Esophagus muscularis mucosa (tissue), 4 donors: ENCODE data around the gene LRP5. TPM values are rescaled to one million over a fixed set of nuclear protein-coding genes. Genes with fewer than 3 reads are reported as not detected.
"Not testable (repeated sequence)": the region's sequence is repeated elsewhere in the genome, so short reads cannot be mapped to it uniquely, and the experiment has no call there.

Source experiments
- DNase-seq: peaks from one replicate; pipeline ENCODE4 v3.0.0-alpha.2; 2017; ENCODE audit errors: extremely low spot score
- H3K27ac ChIP-seq, 4 donors: fragments of 200-600 bp; sonication (generic); replicated peaks in 1 of 4; 1 replicate in 3 of 4; 2 replicates in 1 of 4; pipeline ENCODE4 v1.5.1; 2016 to 2019; ENCODE audit warnings: mild to moderate bottlenecking in 1 of 4
- H3K27me3 ChIP-seq, 4 donors: fragments of 200-600 bp; sonication (generic); one replicate each; pipeline versions ENCODE4 v1.5.1 to v1.6.0; 2016 to 2019
- H3K36me3 ChIP-seq, 4 donors: fragments of 200-600 bp; sonication (generic); one replicate each; pipeline ENCODE4 v1.5.1; 2016 to 2019
- H3K4me1 ChIP-seq, 4 donors: fragments of 200-600 bp; sonication (generic); one replicate each; pipeline ENCODE4 v1.5.1; 2016 to 2019
- H3K4me3 ChIP-seq, 4 donors: fragments of 200-600 bp; sonication (generic); 1 replicate in 2 of 4; 2 replicates in 2 of 4; pipeline ENCODE4 v1.5.1; 2016 to 2019; ENCODE audit warnings: mild to moderate bottlenecking in 4 of 4, moderate library complexity in 1 of 4
- H3K9me3 ChIP-seq, 4 donors: fragments of 200-600 bp; sonication (generic); 1 replicate in 3 of 4; 2 replicates in 1 of 4; pipeline ENCODE4 v1.5.1; 2016 to 2019
- EP300 ChIP-seq: sonication (generic); formaldehyde crosslinking; IDR thresholded peaks from one replicate; pipeline ENCODE4 v1.6.1; 2017; ENCODE audit warnings: antibody characterized with exemption
- POLR2A ChIP-seq: fragments of 450-650 bp; IDR thresholded peaks from one replicate; pipeline ENCODE4 v1.6.1; 2017; ENCODE audit warnings: antibody characterized with exemption, moderate library complexity, mild to moderate bottlenecking, low read depth
- POLR2AphosphoS5 ChIP-seq, 2 donors: sonication (generic); formaldehyde crosslinking; IDR thresholded peaks; one replicate each; pipeline ENCODE4 v1.6.1; 2017; ENCODE audit warnings: antibody characterized with exemption in 2 of 2
- WGBS: methylation state at CpG from one replicate; pipeline ENCODE4 v1.1.5; 2018; 5-methylcytosine and 5-hydroxymethylcytosine counted together
- intact Hi-C: fragments of 100-400 bp; cut with DNase I; formaldehyde crosslinking; loops from one replicate; pipeline ENCODE4 v1.15.1; 2023
- total RNA-seq, 4 donors: library from RNA; depleted of rRNA; stranded (reverse); fragments of >200 nt; gene quantifications; one replicate each; pipeline versions ENCODE4 v1.1.0 to v1.2.1, GENCODE V29; 2016
- TF ChIP-seq, protein P1 (sequence below), 3 experiments: fragments of 200-600 bp in 2 of 3; fragments of 450-650 bp in 1 of 3; sonication (generic) in 2 of 3; IDR thresholded peaks; one replicate each; pipeline ENCODE4 v1.5.1; 2017 to 2019; ENCODE audit warnings: antibody characterized with exemption in 3 of 3, mild to moderate bottlenecking in 2 of 3, moderate library complexity in 1 of 3

LRP5 gene
- total RNA-seq, 4 donors from 2014 or later, result 34.0 to 78.4 (median 56.2) TPM

DNA sequence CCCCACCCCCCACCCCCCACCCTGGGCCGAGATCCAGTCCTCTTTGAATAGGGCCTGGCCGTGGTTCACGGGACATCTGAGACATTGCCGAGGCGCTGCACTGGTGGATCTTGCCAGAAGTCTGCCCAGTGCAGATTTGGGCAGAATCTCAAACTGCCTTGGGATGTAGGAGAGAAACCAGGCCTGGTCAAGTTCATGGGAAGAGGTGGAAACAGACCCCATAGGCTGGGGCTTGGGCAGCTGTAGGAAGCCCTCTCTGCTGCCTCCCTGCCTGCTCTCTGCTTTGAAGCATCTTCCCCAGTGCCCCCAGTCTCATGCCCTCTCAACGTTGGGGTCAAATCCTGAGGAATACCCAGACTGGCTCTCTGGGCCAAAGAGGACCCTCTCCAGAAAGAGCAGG, 132.2 kb downstream of the LRP5 start:
- WGBS, result 63% methylated on average over 2 of the region's 6 CpGs
- Histone ChIP-seq H3K36me3 (peaks cover 4 to 75% (median 65%) of the 10 kb centered on the region in 4 donors), H3K4me3 (no peak overlapping the region), H3K9me3 (no peaks in the 10 kb centered on the region), H3K27me3 (no peaks in the 10 kb centered on the region), H3K4me1 (peaks cover 0 to 24% (median 16%) of the 10 kb centered on the region in 4 donors), H3K27ac (no peak overlapping the region)
- TF ChIP-seq POLR2AphosphoS5 (IDR thresholded peaks at IDR 0.05), result no peak
- no peak for TF ChIP-seq EP300
- TF ChIP-seq, protein P1, sequence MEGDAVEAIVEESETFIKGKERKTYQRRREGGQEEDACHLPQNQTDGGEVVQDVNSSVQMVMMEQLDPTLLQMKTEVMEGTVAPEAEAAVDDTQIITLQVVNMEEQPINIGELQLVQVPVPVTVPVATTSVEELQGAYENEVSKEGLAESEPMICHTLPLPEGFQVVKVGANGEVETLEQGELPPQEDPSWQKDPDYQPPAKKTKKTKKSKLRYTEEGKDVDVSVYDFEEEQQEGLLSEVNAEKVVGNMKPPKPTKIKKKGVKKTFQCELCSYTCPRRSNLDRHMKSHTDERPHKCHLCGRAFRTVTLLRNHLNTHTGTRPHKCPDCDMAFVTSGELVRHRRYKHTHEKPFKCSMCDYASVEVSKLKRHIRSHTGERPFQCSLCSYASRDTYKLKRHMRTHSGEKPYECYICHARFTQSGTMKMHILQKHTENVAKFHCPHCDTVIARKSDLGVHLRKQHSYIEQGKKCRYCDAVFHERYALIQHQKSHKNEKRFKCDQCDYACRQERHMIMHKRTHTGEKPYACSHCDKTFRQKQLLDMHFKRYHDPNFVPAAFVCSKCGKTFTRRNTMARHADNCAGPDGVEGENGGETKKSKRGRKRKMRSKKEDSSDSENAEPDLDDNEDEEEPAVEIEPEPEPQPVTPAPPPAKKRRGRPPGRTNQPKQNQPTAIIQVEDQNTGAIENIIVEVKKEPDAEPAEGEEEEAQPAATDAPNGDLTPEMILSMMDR (IDR thresholded peaks at IDR 0.05), result no peak
- TF ChIP-seq POLR2A, result no peak
- no peak for DNase-seq
- intact Hi-C loops, result no loop called here

DNA sequence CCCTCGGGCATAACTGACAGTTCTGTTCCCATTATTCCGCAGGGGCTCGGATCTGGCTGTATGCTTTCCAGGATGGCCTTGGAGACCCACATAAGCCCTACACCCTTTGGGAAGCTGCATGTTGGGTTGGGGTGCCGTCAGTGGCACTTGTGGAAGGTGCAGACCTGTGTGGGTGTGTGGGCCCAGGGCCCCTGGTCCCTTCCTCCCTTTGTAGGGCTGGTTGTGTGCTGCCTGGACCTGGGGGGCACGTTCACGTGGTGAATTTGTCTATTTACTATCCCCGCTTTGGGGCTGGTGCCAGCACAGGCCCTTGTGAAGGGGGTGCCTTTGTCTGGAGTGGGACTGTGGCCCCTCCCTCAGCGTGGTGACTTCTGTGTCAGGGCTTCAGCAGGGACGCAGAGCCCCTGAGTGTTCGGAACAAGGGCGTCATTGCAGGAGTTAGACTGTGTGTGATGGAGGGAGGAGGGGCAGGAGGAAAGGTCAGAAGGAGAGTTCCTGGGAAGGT, 133.2 kb downstream of the LRP5 start:
- Histone ChIP-seq H3K36me3 (peaks cover 4 to 71% (median 57%) of the 10 kb centered on the region in 4 donors), H3K27me3 (no peaks in the 10 kb centered on the region), H3K4me1 (peaks cover 0 to 14% (median 9%) of the 10 kb centered on the region in 4 donors), H3K9me3 (no peaks in the 10 kb centered on the region), H3K4me3 (no peak overlapping the region), H3K27ac (peak overlapping the region in 1 of 4 donors; percentile 37)
- WGBS, result 91% methylated on average over 10 of the region's 11 CpGs
- intact Hi-C loops, result loop anchor here (2.0 kb wide), 2 partner anchors 61 to 187 kb away; no protein-coding TSS in a partner anchor
- no peak for TF ChIP-seq POLR2A
- TF ChIP-seq, protein P1 (IDR thresholded peaks at IDR 0.05), result no peak
- no peak for TF ChIP-seq POLR2AphosphoS5 (IDR thresholded peaks at IDR 0.05)
- TF ChIP-seq EP300, result no peak
- no peak for DNase-seq

DNA sequence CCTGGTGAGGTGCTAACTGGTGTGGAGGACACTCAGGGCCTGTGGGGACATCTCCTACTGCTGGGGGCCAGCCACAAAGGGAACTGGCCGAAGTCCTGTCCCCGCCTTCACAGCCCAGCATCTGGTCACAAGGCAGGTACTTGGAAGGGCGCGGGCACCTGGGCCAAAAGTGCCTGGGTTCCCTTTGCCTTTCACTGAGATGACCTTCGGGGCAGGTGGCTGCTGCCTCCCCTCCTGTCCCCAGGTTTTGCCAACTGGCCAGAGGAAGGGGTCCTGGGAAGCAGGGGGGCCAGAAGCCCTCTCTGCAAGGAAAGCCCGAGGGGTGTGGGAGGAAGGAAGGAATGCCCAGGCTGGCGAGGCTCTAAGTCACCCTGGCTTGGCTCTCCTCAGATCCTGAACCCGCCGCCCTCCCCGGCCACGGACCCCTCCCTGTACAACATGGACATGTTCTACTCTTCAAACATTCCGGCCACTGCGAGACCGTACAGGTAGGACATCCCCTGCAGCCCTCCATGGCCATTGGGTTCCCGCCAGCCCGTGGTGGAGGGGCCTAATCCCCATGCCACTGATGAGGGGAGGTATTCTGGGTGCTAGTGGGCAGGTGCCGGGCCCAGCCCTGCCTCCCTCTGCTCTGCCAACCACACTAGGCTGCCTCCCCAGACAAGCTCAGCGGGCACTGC, 133.8 kb downstream of the LRP5 start:
- H3K27me3 ChIP-seq, result no peaks in the 10 kb centered on the region
- H3K4me1 ChIP-seq, result peaks cover 0 to 14% (median 9%) of the 10 kb centered on the region in 4 donors
- TF ChIP-seq, protein P1 (IDR thresholded peaks at IDR 0.05), result no peak
- no peak for TF ChIP-seq EP300
- peaks cover 4 to 67% (median 54%) of the 10 kb centered on the region in 4 donors for H3K36me3 ChIP-seq
- H3K9me3 ChIP-seq, result no peaks in the 10 kb centered on the region
- no peak overlapping the region for H3K4me3 ChIP-seq
- peak overlapping the region in 1 of 4 donors; percentile 37 for H3K27ac ChIP-seq
- intact Hi-C loops, result loop anchor here (2.0 kb wide), 2 partner anchors 61 to 187 kb away; no protein-coding TSS in a partner anchor
- DNase-seq, result no peak
- 90% methylated on average over 18 of the region's 18 CpGs for WGBS

DNA sequence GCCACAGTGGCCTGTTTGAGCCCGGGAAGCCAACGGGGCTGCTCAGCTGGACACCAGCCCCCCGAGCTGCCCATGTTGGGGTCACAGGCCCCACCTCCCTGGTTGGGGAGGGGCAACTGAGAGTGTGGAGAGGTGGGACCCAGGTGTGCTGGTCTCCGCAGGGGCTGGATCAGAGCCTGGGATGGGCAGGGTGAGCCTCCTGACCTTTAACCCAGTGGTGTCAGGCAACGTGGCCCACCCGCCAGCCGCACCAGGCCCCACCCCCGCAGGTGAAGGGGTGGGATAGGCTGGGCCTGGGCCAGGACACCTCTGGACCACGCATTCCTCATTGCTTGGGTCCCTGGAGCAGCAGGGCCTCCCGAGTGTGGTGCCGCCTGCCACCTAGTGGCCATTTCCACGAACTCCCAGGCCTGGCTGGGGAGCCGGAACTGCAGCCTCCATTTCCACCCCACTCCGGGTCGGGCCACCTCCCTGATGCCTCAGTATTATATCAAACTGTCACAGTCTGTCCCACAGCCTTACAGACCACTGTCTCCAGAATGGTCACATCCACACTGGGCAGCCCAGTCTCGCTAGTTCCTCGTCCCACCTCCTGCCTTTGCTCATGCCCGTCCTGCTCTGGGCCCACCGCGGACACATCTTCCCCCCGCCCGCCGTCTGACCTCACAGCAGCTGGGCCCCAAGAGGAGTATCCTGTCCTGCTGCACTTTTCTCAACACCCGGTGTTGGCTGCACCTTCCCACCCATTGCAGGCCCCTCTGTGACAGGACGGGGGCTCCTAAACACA, 134.8 kb downstream of the LRP5 start:
- 65% methylated on average over 12 of the region's 25 CpGs for WGBS
- DNase-seq, result no peak
- Histone ChIP-seq H3K4me3 (no peak overlapping the region), H3K27ac (peak overlapping the region in 3 of 4 donors; percentile 2 to 48 (median 37)), H3K9me3 (no peaks in the 10 kb centered on the region), H3K27me3 (no peaks in the 10 kb centered on the region), H3K36me3 (peaks cover under 1 to 56% (median 44%) of the 10 kb centered on the region in 4 donors), H3K4me1 (peaks cover 0 to 14% (median 9%) of the 10 kb centered on the region in 4 donors)
- intact Hi-C loops, result loop anchor here (2.0 kb wide), 2 partner anchors 62 to 188 kb away; no protein-coding TSS in a partner anchor
- TF ChIP-seq POLR2AphosphoS5 (IDR thresholded peaks at IDR 0.05), result peak in 1 of 2 donors; percentile 51
- TF ChIP-seq POLR2A, result no peak
- TF ChIP-seq, protein P1 (IDR thresholded peaks at IDR 0.05), result peak; percentile 91 to 97 (median 92)

DNA sequence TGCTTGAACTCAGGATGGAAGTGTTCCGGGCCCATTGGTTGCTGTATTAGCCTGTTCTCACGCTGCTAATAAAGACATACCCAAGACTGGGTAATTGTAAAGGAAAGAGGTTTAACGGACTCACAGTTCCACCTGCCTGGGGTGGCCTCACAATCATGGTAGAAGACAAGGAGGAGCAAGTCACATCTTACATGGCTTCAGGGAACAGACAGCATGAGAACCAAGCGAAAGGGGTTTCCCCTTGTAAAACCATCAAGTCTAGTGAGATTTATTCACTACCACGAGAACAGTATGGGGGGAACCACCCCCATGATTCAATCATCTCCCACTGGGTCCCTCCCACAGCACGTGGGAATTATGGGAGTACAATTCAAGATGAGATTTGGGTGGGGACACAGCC, 135.5 kb downstream of the LRP5 start:
- WGBS, result 78% methylated on average over 5 of the region's 6 CpGs
- H3K27me3 ChIP-seq, H3K4me3 ChIP-seq, DNase-seq, H3K27ac ChIP-seq, H3K9me3 ChIP-seq: not testable (repeated sequence)
- intact Hi-C loops, result loop anchor here (2.0 kb wide), 2 partner anchors 63 to 189 kb away; no protein-coding TSS in a partner anchor
- peaks cover 0 to 49% (median 37%) of the 10 kb centered on the region in 4 donors for H3K36me3 ChIP-seq
- peaks cover 0 to 14% (median 9%) of the 10 kb centered on the region in 4 donors for H3K4me1 ChIP-seq
